Activated CD4-positive, alpha-beta T cell treated with anti-CD3 and anti-CD28 coated beads for 24 hours (primary cell): Measurements from ENCODE around the gene ANKRD52.
"Not testable (repeated sequence)": the region's sequence is repeated elsewhere in the genome, so short reads cannot be mapped to it uniquely, and the experiment has no call there.

Experiments
- DNase-seq, 2 donors: peaks; one replicate each; pipeline ENCODE4 v3.0.0-alpha.2; 2020; ENCODE audit warnings: low read depth in 2 of 2

Gene ANKRD52

GRCh38 chr12:56272468-56272867 lies 14.3 kb upstream of the ANKRD52 start:
- not testable (repeated sequence) for DNase-seq

DNA sequence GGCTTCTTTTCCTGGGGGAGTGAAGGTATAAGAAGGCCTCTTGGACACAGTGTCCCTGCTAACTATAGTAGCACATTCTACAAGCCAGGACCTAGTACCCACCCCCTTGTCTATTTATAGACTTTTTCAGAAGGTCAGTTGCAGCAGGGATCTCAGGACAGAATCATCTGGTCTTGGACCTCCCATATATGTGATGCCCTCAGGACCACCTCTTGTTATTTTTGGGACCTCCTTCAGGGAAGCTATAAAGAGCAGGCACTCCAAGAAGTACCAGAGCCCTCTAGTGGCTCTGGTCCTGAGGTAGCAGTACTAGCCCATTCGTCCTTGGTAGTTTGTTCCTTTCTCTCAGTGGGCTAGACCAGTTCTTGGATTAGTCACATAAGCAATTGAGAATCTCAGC lies 12.8 kb upstream of the ANKRD52 start:
- DNase-seq = no peak

GRCh38 chr12:56267443-56268071 lies 9.4 kb upstream of the ANKRD52 start:
- DNase-seq = no peak

GRCh38 chr12:56266693-56267442 lies 8.7 kb upstream of the ANKRD52 start, which contains the start of gene COQ10A:
Gene COQ10A (plus strand): TSS chr12:56266942. CDS start chr12:56267119, 177 bp downstream.
- peak; percentile 74 to 79 for DNase-seq

DNA sequence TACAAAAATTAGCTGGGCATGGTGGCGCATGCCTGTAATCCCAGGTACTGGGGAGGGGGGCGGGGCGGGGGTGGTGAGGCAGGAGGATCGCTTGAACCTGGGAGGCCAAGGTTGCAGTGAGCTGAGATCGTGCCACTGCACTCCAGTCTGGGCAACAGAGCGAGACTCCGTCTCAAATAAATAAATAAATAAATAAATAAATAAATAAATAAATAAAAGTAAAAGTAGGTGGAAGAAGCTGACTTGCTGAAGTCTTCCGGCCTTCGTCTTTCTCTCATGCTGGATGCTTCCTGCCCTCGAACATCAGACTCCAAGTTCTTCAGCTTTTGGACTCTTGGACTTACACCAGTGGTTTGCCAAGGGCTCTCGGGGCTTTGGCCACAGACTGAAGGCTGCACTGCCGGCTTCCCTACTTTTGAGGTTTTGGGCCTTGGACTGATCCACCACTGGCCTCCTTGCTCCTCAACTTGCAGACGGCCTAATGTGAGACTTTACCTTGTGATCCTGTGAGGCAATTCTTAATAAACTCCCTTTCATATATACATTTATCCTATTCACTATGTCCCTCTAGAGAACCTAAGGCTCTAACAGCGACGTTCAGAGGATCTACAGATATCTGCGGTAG lies 8.0 kb upstream of the ANKRD52 start:
- DNase-seq = not testable (repeated sequence)

GRCh38 chr12:56262955-56263354 lies 4.8 kb upstream of the ANKRD52 start:
- not testable (repeated sequence) for DNase-seq

GRCh38 chr12:56261503-56262232 lies 3.5 kb upstream of the ANKRD52 start:
- no peak for DNase-seq

GRCh38 chr12:56260921-56261320 lies 2.7 kb upstream of the ANKRD52 start:
- no peak for DNase-seq

GRCh38 chr12:56260380-56260779 lies 2.2 kb upstream of the ANKRD52 start:
- DNase-seq = no peak

DNA sequence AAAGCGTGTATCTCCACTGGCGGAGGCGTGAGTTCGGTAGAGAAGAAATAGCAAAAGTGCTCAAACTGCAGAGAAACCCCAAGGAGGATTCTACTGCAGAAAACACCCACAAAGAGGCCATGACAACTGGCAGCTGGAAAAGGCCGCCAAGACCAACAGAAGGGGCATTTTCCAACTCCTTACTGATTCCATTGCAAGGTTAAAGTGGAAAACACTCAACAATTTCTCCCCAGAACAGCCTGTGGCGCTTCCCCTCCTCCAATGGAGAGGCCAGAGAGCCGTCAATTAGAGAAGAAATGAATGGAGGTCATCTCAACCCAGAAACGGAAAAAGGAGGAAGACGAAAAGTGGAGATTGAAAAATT lies 618 bp upstream of the ANKRD52 start:
- DNase-seq = no peak

GRCh38 chr12:56257491-56258067 lies 605 bp downstream of the ANKRD52 start:
- DNase-seq = no peak

GRCh38 chr12:56257071-56257470 lies 1.1 kb downstream of the ANKRD52 start:
- DNase-seq = no peak

- no peak for DNase-seq
These were observed 1.7 kb downstream of the ANKRD52 start for GRCh38 chr12:56256326-56256960.

GRCh38 chr12:56255671-56256070 lies 2.5 kb downstream of the ANKRD52 start:
- DNase-seq = no peak

DNA sequence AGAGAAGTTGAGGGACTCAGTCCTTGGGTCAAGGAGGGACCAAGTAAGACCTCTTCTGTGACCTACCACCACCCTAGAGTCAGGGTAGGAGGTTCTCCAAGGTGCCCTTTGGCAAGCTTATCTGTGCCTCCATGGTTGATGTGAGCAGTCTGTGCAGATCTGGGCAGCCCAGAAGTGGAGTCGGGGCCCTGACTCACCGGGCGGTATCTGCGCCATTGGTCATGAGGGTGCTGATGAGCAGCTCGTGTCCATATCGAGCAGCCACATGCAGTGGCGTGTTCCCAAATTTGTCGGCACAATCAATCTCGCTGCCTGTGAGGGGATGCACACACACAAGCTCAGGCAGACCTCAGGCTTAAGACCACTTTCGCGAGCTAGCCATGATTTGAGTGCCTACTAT lies 5.1 kb downstream of the ANKRD52 start:
- no peak for DNase-seq

DNA sequence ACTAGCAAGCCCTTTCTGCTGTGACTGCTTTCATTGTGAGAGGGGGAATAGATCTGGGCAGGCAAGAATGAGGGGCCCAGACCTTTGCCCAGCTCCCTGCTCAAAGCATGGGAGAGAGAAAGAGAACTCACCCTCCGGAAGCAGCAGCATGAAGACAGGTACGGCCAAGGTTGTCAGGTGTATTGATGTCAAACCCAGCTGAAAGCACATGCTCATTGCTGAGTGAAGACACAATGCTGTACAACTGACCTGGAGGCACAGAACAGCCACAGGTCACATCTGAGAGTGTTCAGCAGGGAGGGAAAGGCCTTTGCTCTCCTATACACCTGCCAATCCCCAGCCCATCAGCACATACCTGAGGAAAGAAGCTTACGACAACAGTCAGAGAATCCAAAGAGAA lies 5.5 kb downstream of the ANKRD52 start:
- no peak for DNase-seq

- no peak for DNase-seq
These were observed 9.5 kb downstream of the ANKRD52 start for GRCh38 chr12:56248711-56249110.

DNA sequence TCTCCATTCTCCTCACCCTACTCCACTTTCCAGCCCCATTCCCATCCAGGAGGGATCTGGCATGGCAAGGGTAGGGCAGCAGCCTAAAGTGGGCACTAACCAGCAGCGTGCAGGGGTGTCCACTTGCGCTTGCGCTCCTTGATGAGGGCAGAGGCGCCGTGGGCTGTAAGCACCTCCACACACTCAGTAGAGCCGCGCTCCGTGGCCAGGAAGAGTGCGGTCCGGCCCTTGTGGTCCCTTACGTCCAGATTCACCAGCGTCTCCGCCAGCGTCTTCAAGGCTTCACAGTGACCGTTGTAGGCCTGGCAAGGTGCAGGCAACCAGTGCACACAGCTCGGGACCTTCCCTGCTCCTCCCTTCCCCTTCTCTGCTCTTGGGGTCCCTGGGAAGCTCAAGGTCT lies 10.3 kb downstream of the ANKRD52 start:
- no peak for DNase-seq

- no peak for DNase-seq
These were observed 13.7 kb downstream of the ANKRD52 start for GRCh38 chr12:56244494-56244893.

DNA sequence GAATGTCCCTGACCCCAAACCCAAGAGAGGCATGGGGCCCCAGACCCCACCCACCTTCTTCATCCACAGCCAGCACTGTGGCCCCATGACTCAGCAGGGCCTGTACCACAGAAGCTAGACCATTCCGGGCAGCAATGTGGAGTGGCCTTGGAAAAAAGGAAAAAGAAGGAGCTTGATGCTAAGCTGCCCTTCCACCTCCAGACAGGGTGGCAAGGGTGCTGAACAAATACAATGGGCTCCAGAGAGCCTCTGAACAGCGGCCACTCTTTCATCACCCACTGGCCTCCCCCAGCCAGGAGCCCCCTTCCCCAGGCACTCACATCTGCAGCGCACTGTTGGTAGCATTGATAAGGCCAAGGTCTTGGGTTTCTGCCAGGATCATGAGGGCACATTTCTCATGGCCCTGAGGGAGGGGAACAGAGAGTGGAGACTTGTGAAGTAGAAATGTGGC lies 14.4 kb downstream of the ANKRD52 start:
- no peak for DNase-seq

GRCh38 chr12:56242986-56243385 lies 15.2 kb downstream of the ANKRD52 start:
- no peak for DNase-seq
